DOHH2 (cell line): ENCODE data around the gene SAMD7.

Source experiments
- CTCF ChIP-seq: fragments of 200-600 bp; sonication (generic); IDR thresholded peaks from one replicate; pipeline ENCODE4 v1.5.1; 2014; ENCODE audit warnings: antibody characterized with exemption, mild to moderate bottlenecking, low read depth, low read length; ENCODE audit not compliant: poor library complexity, severe bottlenecking
- EZH2phosphoT487 ChIP-seq: fragments of 200-600 bp; sonication (generic); IDR thresholded peaks from 2 replicates; pipeline ENCODE4 v1.6.1; 2017; ENCODE audit warnings: borderline replicate concordance, mild to moderate bottlenecking, antibody characterized with exemption, low read length, moderate library complexity, mixed read lengths

DNA sequence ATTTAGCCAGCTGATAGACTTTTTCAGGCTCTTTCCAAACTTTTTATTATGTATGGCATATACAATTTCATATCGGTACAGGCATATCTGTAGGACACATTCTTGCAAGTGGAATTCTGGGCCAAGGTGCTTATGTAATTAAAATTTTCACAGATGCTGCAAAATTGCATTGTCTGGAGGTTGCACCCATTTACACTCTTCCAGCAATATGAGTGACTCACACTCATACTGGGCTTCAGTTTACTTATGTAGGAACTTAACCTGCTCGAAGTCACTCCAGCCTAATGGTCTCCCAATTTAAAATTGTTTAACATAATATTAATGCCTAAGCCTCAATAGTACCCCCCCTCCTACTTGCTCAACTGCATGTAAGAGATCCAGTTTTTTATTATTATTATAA, 44.0 kb downstream of the SAMD7 start:
- TF ChIP-seq CTCF (no peak), EZH2phosphoT487 (no peak)
